ENCODE results near the gene OR5D18.
"Not testable (repeated sequence)": the region's sequence is repeated elsewhere in the genome, so short reads cannot be mapped to it uniquely, and the experiment has no call there.

OR5D18 gene

GRCh38 chr11:55819330-55819729, at the start of gene OR5D18:
Gene OR5D18, plus strand, starts transcription at chr11:55819630. Its CDS starts 0 bp downstream, at chr11:55819630.
- DNase-seq (ENCODE audit: low read depth): no peak

- no peak for DNase-seq (ENCODE audit: low read depth)
Measured at GRCh38 chr11:55773138-55773537, 46.3 kb upstream of the OR5D18 start, which contains the start of gene OR5D13. Gene OR5D13, plus strand, starts transcription at chr11:55773438. Its CDS starts 0 bp downstream, at chr11:55773438.

- DNase-seq (ENCODE audit: low read depth): no peak
Measured at GRCh38 chr11:55791606-55792005, 27.8 kb upstream of the OR5D18 start.

- no peak for DNase-seq (ENCODE audit: low read depth)
Measured at GRCh38 chr11:55793321-55793720, 26.1 kb upstream of the OR5D18 start.

GRCh38 chr11:55795256-55795655, 24.2 kb upstream of the OR5D18 start, which contains the start of gene OR5D14:
Gene OR5D14, plus strand, starts transcription at chr11:55795556. Its CDS starts 0 bp downstream, at chr11:55795556.
- DNase-seq (ENCODE audit: low read depth): no peak

- DNase-seq (ENCODE audit: low read depth): no peak
Measured at GRCh38 chr11:55806248-55806647, 13.2 kb upstream of the OR5D18 start.

GRCh38 chr11:55811067-55811466, 8.4 kb upstream of the OR5D18 start, which contains the start of gene OR5L1:
Gene OR5L1, plus strand, starts transcription at chr11:55811367. Its CDS starts 100 bp downstream, at chr11:55811467.
- no peak for DNase-seq (ENCODE audit: low read depth)

GRCh38 chr11:55826919-55827318, 7.5 kb downstream of the OR5D18 start, which contains the start of gene OR5L2:
Gene OR5L2, plus strand, starts transcription at chr11:55827219. Its CDS starts 0 bp downstream, at chr11:55827219.
- DNase-seq (ENCODE audit: low read depth): no peak

- no peak for DNase-seq (ENCODE audit: low read depth)
Measured at GRCh38 chr11:55838452-55838851, 19.0 kb downstream of the OR5D18 start, which contains the start of gene OR5D16. Gene OR5D16, plus strand, starts transcription at chr11:55838752. Its CDS starts 0 bp downstream, at chr11:55838752.

- no peak for DNase-seq (ENCODE audit: low read depth)
Measured at GRCh38 chr11:55847453-55847852, 28.0 kb downstream of the OR5D18 start.

- DNase-seq (ENCODE audit: low read depth): no peak
Measured at GRCh38 chr11:55849037-55849436, 29.6 kb downstream of the OR5D18 start.

GRCh38 chr11:55852141-55852540, 32.7 kb downstream of the OR5D18 start:
- DNase-seq (ENCODE audit: low read depth): no peak

GRCh38 chr11:55854704-55855103, 35.3 kb downstream of the OR5D18 start:
- no peak for DNase-seq (ENCODE audit: low read depth)

DNA sequence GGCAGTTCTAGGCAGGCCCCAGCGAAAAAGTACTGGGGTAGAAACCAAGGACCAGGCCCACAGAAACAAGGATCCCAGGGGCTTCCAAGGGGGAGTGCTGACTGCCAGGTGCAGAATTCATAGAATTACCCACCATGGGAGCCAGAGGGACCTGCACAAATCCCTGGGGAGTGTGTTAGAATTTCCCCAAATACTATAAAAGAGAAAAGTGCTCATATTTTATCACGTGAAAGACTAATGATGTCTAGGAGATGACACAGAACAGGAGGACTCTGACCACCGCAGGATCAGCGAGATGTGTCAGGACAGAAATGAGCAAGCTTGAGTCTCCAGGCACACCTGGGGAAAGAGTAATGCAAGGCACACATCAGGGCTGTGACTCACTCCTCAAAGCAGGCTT, 47.9 kb downstream of the OR5D18 start:
- DNase-seq (ENCODE audit: low read depth): not testable (repeated sequence)

Data from stimulated activated CD8-positive, alpha-beta memory T cell treated with anti-CD3 and anti-CD28 coated beads, Interleukin-7, amount 100 ng/mL, for 24 hours (primary cell).